NCI-H2081 treated with DMSO at 0.1 percent for 48 hours (cell line): ENCODE measurements around the gene CAPN6.

ENCODE experiments used
- DNase-seq: peaks from one replicate; lab custom pipeline; 2025; lab: John Stamatoyannopoulos, UW

Gene CAPN6, protein sequence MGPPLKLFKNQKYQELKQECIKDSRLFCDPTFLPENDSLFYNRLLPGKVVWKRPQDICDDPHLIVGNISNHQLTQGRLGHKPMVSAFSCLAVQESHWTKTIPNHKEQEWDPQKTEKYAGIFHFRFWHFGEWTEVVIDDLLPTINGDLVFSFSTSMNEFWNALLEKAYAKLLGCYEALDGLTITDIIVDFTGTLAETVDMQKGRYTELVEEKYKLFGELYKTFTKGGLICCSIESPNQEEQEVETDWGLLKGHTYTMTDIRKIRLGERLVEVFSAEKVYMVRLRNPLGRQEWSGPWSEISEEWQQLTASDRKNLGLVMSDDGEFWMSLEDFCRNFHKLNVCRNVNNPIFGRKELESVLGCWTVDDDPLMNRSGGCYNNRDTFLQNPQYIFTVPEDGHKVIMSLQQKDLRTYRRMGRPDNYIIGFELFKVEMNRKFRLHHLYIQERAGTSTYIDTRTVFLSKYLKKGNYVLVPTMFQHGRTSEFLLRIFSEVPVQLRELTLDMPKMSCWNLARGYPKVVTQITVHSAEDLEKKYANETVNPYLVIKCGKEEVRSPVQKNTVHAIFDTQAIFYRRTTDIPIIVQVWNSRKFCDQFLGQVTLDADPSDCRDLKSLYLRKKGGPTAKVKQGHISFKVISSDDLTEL

DNA sequence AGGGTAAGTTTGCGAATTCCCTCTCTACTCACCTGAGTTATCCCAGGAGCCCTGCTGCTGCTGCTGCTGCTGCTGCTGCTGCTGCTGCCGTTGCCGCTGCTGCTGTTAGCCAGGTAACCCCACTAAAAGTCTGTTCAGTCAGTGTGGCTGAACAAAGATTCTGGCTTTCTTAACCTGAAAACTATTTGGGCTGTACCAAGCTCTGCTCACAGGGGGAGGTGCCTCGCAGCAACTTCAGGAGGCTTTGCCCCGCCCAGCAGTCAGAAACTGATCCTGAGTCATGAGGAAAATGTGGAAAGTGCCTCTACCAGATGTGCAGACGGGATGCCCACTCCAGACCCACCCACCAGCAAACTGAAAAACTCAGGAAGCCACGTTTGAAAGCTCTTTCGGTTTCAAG lies at the start of gene CAPN6:
Gene CAPN6 (minus strand): TSS at position 145 of the 400 bp plus-strand sequence. CDS start 6,547 bp downstream, outside the sequence.
- DNase-seq: no peak

DNA sequence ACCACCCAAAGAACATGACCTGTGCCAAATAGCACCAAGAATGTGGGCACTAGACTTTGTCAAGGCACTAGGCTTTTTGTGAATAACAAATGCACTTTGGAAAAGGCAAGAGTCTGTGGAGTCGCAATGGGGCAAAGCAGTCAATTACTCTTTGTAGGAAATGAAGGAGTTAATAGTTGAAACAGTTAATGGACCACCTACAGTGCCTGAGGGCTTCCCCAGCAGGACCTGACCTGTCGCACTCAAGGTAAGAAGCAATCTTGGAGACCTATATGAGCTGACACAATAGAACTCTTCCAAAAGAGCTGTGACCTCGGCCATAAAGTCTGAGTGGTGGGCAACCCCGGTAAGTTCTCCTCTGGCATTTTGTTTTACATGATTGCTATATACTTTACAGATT lies 49.2 kb upstream of the CAPN6 start:
- no peak for DNase-seq

DNA sequence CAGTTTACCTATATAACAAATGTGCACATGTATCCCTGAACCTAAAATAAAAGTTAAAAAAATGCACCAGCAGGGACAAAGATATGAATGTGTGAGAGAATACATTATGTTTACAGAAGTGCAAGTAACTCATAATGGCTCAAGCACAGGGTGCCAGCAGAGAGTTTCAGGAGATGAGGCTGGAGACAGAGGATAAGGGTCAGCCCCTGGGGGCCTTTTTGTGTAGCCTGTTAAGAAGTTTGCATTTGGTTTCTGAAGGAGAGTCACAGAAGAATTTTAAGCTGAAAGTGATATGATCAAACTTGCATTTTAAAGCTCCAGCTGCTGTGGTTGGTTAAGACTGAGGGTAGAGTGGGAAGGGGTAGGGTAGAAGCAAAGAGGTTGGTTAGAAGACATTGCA lies 48.6 kb upstream of the CAPN6 start:
- DNase-seq: no peak

DNA sequence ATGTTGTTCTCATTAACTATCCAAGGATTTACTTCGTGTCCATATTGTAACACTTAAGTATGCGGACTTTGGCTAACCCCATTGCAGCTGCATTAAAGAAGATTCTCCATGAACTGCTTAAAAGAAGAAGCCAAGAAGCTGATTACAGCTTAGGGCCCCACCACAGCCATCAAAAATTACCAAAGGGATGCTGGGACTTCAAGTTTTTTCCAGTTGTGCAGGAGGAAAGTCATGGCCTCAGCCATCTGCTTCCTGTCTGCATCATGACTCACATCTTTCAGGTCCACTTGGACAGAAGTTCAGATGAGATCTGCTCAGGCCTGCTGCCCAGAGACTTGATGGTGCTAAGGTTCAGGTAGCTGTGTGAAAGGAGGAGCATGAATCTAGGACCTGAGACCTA lies 38.8 kb upstream of the CAPN6 start:
- no peak for DNase-seq

DNA sequence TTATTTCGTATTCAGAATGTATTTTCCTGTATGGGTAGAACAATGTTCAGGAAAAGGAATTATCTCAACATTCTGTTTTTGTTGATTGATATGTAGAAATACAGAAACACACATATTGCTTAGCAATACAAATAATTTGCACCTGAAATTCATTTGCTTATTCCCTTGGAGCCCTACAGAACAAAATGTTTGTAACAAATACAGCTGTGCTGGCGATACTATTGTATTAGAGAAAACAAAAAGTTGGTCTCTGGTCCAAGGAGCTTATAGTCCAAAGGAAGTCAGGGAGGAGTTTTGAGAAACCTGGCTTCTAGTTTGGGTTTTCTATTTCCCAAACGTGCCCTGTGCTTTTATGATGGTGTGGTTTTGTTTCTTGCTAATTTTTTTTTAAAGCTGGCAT lies 37.8 kb upstream of the CAPN6 start:
- no peak for DNase-seq

DNA sequence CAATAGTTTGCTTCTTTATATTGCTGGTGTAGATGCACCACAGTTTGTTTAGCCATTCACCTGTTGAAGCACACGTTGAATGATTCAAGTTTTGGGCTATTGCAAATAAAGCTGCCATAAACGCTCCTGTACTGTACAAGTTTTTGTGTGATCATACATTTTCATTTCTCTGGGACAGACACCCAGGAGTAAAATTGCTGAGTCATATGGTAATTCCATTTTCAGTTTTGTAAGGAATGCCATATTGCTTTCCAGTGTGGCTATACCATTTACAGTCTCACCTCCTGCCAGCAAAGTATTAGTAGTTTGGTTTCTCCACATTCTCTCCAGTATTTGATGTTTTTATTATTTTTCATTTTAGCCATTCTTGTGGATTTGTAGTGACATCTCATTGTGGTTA lies 32.0 kb upstream of the CAPN6 start:
- no peak for DNase-seq

DNA sequence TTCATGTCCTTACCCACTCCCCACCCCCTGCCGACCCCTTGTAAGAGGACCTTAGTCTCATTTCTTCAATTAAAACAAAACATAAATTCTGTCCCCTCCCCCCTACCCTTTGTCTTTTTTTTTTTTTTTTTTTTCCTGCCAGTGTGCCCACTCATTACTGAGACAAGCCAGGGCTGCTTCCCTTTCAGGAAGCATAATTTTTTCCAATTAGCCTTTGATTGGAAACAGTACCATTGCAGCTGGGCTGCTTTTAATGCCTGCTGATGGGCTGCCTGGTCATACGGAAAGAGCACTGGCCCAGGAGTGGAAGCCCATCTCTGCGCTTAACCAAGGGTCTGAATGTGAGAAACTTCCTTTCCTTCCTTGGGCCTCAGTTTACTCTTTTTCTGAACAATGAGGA lies 18.6 kb upstream of the CAPN6 start:
- DNase-seq: no peak

DNA sequence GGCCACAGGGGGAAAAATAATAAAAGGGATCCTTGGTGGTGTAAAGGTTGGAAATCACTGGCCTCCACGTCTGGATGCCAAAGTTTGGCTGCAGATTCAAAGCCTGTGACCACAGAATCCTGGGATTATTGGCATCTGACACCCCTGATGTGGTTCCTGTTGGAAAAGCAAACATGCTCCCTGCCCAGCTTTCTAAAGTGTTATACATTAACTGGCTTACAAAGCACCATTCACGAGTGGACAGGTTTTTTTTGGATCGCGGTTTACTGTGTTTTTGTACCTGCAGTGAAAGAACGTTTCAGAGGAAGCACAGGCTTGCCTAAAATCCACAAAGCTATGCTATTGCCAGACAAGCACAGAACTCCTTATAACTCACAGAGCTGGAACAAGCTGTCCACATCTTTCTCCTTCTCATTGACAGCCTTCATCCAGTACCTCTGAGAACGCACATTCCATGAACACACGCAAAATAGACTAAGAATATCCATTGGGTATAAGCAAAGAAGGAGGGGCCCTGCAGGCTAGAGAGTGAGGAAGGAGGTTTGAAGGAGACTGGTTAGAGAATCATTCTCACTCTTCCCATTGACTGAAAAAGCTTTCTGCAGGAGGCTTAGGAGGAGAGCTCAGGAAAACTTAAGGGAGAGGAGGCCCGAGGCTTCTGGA lies 14.5 kb upstream of the CAPN6 start:
- no peak for DNase-seq

DNA sequence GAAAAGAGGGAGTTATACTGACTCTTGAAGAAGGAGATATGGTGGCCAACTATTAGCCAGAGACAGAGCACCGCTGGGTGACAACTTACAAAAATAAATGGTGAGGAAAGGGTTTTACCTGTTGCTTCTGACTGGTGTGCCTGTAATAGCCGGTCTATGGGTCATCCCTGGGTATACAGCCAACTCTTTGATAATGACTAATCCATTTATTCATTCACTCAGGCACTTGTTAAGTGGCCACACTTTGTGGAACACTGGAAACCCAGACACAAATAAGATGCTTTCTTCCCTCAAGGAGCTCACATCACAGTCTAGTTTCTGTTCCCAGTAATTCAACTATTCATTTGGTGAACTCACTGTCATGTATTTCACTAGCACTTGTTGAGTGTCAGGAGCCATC lies 13.2 kb upstream of the CAPN6 start:
- DNase-seq: no peak

DNA sequence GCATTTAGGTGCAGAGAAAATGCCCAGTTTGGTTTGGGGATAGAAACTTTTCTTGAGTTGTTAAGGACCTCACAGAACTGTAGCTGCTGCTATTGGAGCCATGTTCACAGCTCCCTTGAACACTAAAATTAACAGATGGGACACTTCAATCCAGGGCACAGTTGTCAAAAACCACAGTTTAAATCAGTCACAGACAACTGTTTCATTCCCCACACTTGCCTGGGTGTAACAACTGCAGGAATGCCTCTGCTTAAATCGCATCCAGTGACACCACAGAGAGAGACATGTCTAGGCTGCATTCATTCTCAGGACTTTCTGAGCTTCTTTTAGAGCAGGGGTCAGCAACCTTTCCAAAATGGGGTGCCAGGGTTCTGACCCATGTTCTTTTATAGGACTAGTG lies 12.7 kb upstream of the CAPN6 start:
- DNase-seq: no peak

DNA sequence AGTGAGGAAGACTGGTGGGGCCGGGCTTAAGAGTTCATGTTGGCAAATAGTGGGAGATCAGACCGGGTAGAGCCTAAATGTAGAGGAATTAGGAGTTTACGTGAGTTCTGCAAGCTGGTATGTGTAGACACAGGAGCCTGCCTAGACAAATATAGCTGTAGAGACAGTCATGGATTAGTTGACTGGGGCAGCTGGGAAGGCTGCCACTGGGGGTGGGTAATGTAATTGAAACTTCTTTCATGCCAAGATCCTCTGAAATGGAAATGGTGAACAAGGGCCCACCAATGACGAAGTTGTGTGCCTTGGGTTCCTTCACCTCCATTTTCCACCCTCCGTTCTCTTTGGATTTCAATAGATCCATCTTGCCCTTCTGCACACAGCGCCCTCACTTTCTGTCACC lies 11.9 kb upstream of the CAPN6 start:
- DNase-seq: no peak

DNA sequence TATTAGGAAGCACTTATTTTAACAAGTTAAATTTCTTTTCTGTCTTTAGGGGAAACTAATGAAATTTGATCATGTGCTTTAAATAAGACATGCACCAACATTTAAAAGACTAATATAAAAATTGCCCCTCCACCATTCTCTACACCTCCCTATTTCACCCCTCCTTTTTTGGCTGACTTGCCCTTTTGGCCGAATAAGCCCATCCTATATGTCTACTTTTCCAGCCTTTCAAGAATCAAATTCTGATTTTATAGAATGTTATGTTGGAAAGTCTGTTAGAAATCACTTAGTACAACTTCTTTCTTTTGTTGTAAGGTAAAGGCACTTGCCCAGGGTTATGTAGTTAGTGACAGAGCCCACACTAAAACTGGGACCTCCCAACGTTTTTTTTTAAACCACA lies 1.8 kb downstream of the CAPN6 start:
- no peak for DNase-seq

DNA sequence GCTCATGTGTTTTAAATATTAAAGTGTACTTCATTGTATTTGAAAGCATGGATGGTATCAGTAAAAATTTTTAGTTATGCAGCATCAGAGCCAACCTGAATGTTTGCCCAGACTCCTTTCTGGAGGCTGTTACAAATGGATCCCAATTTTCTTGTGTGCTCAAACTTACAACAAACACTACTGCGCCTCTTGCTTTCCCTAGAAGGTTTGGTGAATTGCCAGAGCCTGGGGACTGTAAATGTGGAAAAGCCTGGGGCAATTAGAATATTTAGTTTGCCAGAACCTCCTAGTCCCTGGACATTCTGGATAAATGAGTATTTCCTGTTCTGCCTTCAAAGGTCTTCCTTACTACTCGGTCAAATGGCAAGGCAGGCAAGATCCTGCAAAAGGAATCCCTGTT lies 4.8 kb downstream of the CAPN6 start:
- DNase-seq: peak; percentile 19

DNA sequence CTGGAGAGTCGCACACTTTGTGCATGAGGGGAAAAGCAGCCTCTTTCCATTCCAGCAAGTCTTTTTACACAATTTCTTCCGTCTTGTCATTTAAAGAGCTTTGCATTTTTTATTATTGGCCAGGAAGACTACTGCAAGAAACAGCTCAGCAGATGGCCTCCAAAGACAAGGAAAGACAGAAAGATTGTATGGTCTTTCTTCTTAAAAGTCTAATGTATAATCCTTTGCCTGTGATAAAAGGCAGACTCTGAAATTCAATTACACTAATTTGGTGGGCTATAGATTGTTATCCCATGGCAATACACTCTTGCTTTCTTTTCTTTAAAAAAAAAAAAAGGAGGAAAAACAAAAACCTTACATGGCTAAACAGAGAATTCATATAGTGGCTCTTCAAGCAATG lies 5.9 kb downstream of the CAPN6 start:
- DNase-seq: no peak

DNA sequence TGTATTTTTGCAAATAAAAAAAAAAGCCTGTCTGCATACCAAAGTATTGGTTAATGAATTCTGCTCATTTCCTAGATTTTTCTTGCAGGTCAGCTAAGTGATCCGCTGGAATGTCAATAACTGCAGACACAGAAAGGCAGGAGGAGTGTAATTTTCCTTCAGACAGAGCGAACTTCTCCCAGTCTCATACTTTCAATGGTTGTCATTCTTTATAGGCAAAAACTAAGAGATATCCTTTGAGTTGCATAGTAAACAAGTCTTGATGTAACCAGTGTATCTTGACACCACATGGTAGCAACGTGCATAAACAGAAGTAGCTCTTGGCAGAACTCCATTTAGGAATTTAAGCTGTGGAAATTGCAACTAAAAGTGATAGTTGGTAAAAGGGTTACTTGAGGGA lies 8.2 kb downstream of the CAPN6 start:
- no peak for DNase-seq

DNA sequence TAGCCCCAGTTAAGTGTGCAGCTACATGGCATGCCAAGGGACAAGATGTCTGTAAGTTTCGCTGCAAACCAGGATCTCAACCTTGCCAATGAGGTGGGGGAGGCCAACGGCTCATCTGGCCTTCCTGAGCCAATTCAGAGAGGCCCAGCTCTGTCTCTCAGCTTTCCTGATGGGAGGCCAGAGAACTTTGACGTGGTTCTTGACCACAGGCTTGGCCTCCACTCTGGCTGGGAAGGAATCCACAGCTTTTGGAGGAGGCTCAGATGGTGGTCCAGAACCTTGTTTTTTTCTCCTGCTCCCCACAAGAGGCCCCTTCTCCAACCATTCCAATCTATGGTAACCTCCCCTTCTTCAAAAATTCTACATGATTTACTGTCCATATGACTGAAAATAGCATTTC lies 9.8 kb downstream of the CAPN6 start:
- no peak for DNase-seq

DNA sequence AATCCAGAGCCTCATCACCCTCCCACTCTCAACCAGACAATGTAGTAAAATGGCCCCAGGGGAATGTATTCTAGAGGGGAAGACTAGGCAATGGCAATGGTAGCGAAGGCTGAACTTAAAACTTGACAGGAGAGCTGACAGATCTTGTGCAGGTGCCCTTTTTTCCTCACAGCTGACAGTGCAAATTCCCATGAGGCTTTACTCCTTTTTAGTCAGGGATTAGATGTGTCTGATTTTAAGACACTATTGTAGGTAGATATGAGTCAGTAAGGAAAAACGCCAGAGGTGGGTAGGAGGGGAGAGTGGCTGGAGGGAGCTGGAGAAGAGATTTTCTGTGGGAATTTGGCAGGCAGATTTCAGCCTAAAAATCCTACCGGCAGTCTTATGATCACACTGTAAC lies 10.7 kb downstream of the CAPN6 start:
- no peak for DNase-seq

DNA sequence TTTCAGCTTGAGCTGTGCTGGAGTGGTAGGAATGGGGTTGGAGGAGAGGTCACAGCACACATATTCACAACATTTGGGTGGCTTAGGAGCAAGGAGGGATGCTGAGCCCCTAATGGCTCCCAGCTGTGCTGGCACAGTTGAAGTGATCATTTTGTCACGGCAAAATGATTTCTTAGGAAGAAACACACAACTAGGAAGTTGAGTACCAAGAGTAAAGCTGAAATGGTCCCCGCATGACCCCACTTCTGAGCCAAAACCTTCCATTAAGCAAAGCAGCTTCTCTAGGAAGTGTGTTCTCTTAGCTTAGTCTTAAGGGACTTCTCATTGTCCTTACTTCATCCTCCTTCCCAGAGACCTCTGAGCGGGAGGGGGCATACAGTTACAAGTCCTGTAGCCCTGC lies 12.6 kb downstream of the CAPN6 start:
- DNase-seq: no peak

DNA sequence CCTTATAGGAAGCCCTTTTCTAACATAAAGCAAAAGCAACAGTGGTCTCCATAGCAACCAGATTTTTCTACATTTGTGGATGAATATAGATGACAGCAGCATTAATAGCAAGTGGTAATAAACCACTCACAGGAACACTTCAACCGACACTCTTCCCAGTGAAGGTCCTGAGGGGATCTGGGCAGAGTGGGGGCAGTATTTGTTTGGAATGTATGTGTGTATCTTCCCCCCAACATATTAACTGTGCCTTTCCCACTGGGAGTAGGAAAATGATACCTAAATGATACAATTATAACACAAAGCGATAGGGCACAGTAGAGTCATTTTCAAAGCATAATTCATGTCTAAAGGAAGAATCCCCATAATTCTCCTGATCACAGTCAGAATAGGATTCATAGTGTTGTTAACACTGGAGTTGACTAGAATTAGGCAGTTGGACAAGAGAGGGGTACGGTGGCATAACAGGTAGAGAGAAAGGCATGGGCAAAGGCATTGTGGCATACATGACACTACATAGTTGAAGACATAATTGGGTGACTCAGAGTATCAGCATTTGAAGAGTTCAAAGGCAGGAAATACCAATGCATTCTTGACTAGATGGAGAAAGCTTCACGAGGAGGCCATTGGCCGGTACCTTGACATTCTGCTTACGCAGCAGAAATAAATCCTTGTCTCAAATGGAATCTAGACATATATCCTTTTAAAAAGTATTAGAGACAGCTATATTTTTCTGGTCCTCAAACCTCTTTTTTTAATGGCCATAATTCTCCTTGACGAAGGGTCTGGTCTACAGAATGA lies 15.2 kb downstream of the CAPN6 start:
- no peak for DNase-seq

DNA sequence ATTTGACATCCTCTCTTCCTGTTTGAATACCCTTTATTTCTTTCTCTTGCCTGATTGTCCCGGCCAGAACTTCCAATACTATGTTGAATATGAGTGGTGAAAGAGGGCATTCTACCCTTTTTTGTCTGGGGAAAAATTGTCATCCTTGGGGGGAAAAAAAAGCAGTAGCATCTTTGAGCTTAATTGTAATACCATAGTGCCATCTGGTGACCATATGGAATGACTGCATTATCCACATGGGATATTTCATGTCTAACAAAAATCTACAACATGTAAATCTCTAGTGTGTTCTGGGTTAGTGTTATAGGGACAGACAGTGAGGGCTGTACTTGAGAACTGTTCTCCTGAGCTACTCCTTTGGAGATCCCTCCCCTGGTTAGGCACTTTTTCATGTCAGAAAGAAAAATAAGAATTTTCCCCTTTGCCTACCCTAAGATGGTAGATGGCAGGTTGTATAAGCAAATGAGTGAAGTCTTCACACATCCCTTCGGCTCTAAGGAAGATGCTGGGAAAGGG lies 26.0 kb downstream of the CAPN6 start:
- peak; percentile 9 for DNase-seq

DNA sequence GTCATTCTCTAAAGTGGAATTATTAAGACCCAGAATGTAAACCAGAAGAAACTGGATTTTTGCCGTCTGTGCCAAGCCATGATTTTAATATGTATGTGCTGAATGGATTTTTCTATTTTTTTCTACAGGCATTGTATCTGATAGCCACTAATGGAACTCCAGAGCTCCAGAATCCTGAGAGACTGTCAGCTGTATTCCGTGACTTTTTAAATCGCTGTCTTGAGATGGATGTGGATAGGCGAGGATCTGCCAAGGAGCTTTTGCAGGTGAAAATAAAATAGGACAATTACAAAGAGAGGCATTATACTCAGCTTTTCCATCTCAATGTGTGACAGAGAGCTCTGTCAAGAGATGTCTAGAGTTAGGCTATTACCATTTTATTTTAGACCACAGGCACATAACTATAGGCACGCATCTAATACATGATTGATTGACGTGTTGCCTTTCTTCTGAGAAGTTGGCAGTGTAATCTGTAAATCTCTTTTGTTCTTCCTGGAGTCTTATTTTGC lies 53.9 kb downstream of the CAPN6 start:
- DNase-seq: no peak

DNA sequence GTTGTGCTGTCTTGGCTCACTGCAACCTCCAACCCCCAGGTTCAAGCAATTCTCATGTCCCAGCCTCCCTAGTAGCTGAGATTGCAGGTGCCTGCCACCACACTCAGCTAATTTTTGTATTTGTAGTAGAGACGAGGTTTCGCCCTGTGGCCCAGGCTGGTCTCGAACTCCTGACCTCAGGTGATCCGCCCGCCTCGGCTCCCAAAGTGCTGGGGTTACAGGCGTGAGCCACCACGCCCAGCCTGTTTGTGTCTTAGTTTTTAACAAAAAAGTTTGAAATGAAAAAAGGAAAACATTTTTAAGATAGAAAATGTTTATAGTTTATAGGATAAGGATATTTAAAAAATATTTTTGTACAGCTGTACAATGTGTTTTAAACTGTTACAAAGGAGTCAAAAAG lies 62.4 kb downstream of the CAPN6 start:
- no peak for DNase-seq
